Activated naive CD4-positive, alpha-beta T cell treated with anti-CD3 and anti-CD28 coated beads for 36 hours (primary cell): Measurements from ENCODE around the gene FBXL5. TPM values are rescaled to one million over a fixed set of nuclear protein-coding genes. Genes with fewer than 3 reads are reported as not detected.

Source experiments
- CTCF ChIA-PET: fragments of 350-600 bp; sonication (Branson Sonifier 250); formaldehyde crosslinking; loops from one replicate; lab custom pipeline; 2021; ENCODE audit warnings: antibody characterized with exemption; lab: Charles Lee
- DNase-seq: peaks from one replicate; pipeline ENCODE4 v3.0.0-alpha.2; 2020
- H3K27ac Mint-ChIP-seq: one replicate; pipeline ENCODE4 v1.8.0; 2021; ENCODE audit warnings: mild to moderate bottlenecking, mixed read lengths
- H3K27me3 Mint-ChIP-seq: one replicate; pipeline ENCODE4 v1.8.0; 2021; ENCODE audit warnings: low read depth, mixed read lengths
- H3K36me3 Mint-ChIP-seq: one replicate; pipeline ENCODE4 v1.8.0; 2021; ENCODE audit warnings: low read depth, mixed read lengths
- H3K4me1 Mint-ChIP-seq: one replicate; pipeline ENCODE4 v1.8.0; 2021; ENCODE audit warnings: low read depth, mixed read lengths
- H3K4me3 Mint-ChIP-seq: one replicate; pipeline ENCODE4 v1.8.0; 2021; ENCODE audit warnings: mild to moderate bottlenecking, moderate library complexity, mixed read lengths
- H3K9me3 Mint-ChIP-seq: one replicate; pipeline ENCODE4 v1.8.0; 2021; ENCODE audit warnings: mixed read lengths
- intact Hi-C: fragments of 100-400 bp; cut with micrococcal nuclease; formaldehyde crosslinking; loops from one replicate; pipeline ENCODE4 v1.15.1; 2023
- total RNA-seq, 2 experiments: library from RNA; stranded (reverse); gene quantifications; one replicate each; pipeline ENCODE4 v1.2.3, GENCODE V29; 2021

Gene FBXL5
- total RNA-seq, 2 experiments from 2014 or later = 30.8 to 31.0 TPM

- Mint-ChIP-seq H3K4me1 (peaks cover 6% of the 10 kb centered on the region), H3K36me3 (peaks cover 11% of the 10 kb centered on the region), H3K9me3 (no peaks in the 10 kb centered on the region), H3K4me3 (no peak overlapping the region), H3K27me3 (no peaks in the 10 kb centered on the region), H3K27ac (no peak overlapping the region)
- intact Hi-C loops = no loop called here
- no peak for DNase-seq
- CTCF ChIA-PET = no interaction called here
Observed at GRCh38 chr4:15690020-15690809, 35.1 kb upstream of the FBXL5 start.

GRCh38 chr4:15689540-15689939, 34.4 kb upstream of the FBXL5 start:
- Mint-ChIP-seq H3K36me3 (peaks cover 14% of the 10 kb centered on the region), H3K4me1 (peaks cover 9% of the 10 kb centered on the region), H3K4me3 (no peak overlapping the region), H3K27ac (no peak overlapping the region), H3K27me3 (no peaks in the 10 kb centered on the region), H3K9me3 (no peaks in the 10 kb centered on the region)
- no peak for DNase-seq
- CTCF ChIA-PET = no interaction called here
- intact Hi-C loops = no loop called here

- H3K27ac Mint-ChIP-seq = no peak overlapping the region
- intact Hi-C loops = no loop called here
- DNase-seq = no peak
- H3K27me3 Mint-ChIP-seq = no peaks in the 10 kb centered on the region
- H3K4me3 Mint-ChIP-seq = no peak overlapping the region
- H3K9me3 Mint-ChIP-seq = no peaks in the 10 kb centered on the region
- peaks cover 20% of the 10 kb centered on the region for H3K4me1 Mint-ChIP-seq
- CTCF ChIA-PET = no interaction called here
- peaks cover 16% of the 10 kb centered on the region for H3K36me3 Mint-ChIP-seq
Observed at GRCh38 chr4:15688051-15688450, 32.9 kb upstream of the FBXL5 start.

- Mint-ChIP-seq H3K27ac (no peak overlapping the region), H3K36me3 (peaks cover 26% of the 10 kb centered on the region), H3K4me3 (no peak overlapping the region), H3K4me1 (peaks cover 31% of the 10 kb centered on the region), H3K27me3 (no peaks in the 10 kb centered on the region), H3K9me3 (no peaks in the 10 kb centered on the region)
- no peak for DNase-seq
- CTCF ChIA-PET = interaction anchor here (0.6 to 1.2 kb wide), 3 partner anchors 9 to 44 kb away, joined by 3 to 4 read pairs (median 3); no protein-coding TSS in a partner anchor
- intact Hi-C loops = no loop called here
Observed at GRCh38 chr4:15684498-15684897, 29.3 kb upstream of the FBXL5 start.

GRCh38 chr4:15683143-15683495, 28.0 kb upstream of the FBXL5 start:
- peaks cover 34% of the 10 kb centered on the region for H3K4me1 Mint-ChIP-seq
- CTCF ChIA-PET = interaction anchor here (1.3 kb wide), 2 partner anchors 226 to 273 kb away, joined by 4 read pairs; no protein-coding TSS in a partner anchor
- no peaks in the 10 kb centered on the region for H3K9me3 Mint-ChIP-seq
- H3K27ac Mint-ChIP-seq = no peak overlapping the region
- H3K36me3 Mint-ChIP-seq = peaks cover 26% of the 10 kb centered on the region
- intact Hi-C loops = loop anchor here (2.0 kb wide), 1 partner anchor 540 kb away; no protein-coding TSS in a partner anchor
- no peak for DNase-seq
- no peak overlapping the region for H3K4me3 Mint-ChIP-seq
- H3K27me3 Mint-ChIP-seq = no peaks in the 10 kb centered on the region

GRCh38 chr4:15682242-15683142, 27.3 kb upstream of the FBXL5 start:
- intact Hi-C loops = loop anchor here (1.0 to 2.0 kb wide), 2 partner anchors 21 to 540 kb away; partner anchors contain the start of gene BST1
- Mint-ChIP-seq H3K4me3 (peak overlapping the region; percentile 90), H3K36me3 (peaks cover 28% of the 10 kb centered on the region), H3K27me3 (peaks cover 3% of the 10 kb centered on the region), H3K9me3 (no peaks in the 10 kb centered on the region), H3K4me1 (peaks cover 37% of the 10 kb centered on the region), H3K27ac (peak overlapping the region; percentile 89)
- DNase-seq = no peak
- CTCF ChIA-PET = interaction anchor here (0.7 to 1.3 kb wide), 5 partner anchors 18 to 274 kb away, joined by 3 to 4 read pairs (median 4); no protein-coding TSS in a partner anchor

- peaks cover 27% of the 10 kb centered on the region for H3K36me3 Mint-ChIP-seq
Observed at GRCh38 chr4:15681372-15682241, 26.4 kb upstream of the FBXL5 start, which contains the start of gene FAM200B. TSS of gene FAM200B (plus strand) at chr4:15681827. CDS start at chr4:15686978, 5,151 bp downstream.

GRCh38 chr4:15681067-15681371, 25.9 kb upstream of the FBXL5 start:
- peak overlapping the region; percentile 90 for H3K4me3 Mint-ChIP-seq
- peak overlapping the region; percentile 89 for H3K27ac Mint-ChIP-seq
- peaks cover 22% of the 10 kb centered on the region for H3K36me3 Mint-ChIP-seq
- CTCF ChIA-PET = interaction anchor here (0.9 to 1.1 kb wide), 2 partner anchors 16 to 125 kb away, joined by 3 read pairs; no protein-coding TSS in a partner anchor
- peaks cover 3% of the 10 kb centered on the region for H3K27me3 Mint-ChIP-seq
- H3K9me3 Mint-ChIP-seq = no peaks in the 10 kb centered on the region
- no peak for DNase-seq
- H3K4me1 Mint-ChIP-seq = peaks cover 39% of the 10 kb centered on the region
- intact Hi-C loops = loop anchor here (1.0 kb wide), 6 partner anchors 22 to 1896 kb away; partner anchors contain the start of genes CD38, CPEB2, FBXL5 and LAP3

More at GRCh38 chr4:15681372-15682241, 26.4 kb upstream of the FBXL5 start, which contains the start of gene FAM200B:
- no peaks in the 10 kb centered on the region for H3K9me3 Mint-ChIP-seq
- peak within 1 kb of the TSS; percentile 90 for H3K4me3 Mint-ChIP-seq
- peak; percentile 99 for DNase-seq
- H3K4me1 Mint-ChIP-seq = peaks cover 39% of the 10 kb centered on the region
- peaks cover 3% of the 10 kb centered on the region for H3K27me3 Mint-ChIP-seq
- CTCF ChIA-PET = interaction anchor here (0.7 to 1.3 kb wide), 6 partner anchors 18 to 275 kb away, joined by 3 to 4 read pairs (median 4); no protein-coding TSS in a partner anchor
- intact Hi-C loops = loop anchor here (1.0 to 2.0 kb wide), 8 partner anchors 22 to 1896 kb away; partner anchors contain the start of genes BST1, CD38, CPEB2 and FBXL5
- H3K27ac Mint-ChIP-seq = peak within 1 kb of the TSS; percentile 89

GRCh38 chr4:15677507-15677988, 22.4 kb upstream of the FBXL5 start:
- H3K27me3 Mint-ChIP-seq = peaks cover 3% of the 10 kb centered on the region
- no peak overlapping the region for H3K27ac Mint-ChIP-seq
- H3K4me1 Mint-ChIP-seq = peaks cover 18% of the 10 kb centered on the region
- no peak for DNase-seq
- peaks cover 13% of the 10 kb centered on the region for H3K36me3 Mint-ChIP-seq
- intact Hi-C loops = no loop called here
- no peak overlapping the region for H3K4me3 Mint-ChIP-seq
- no peaks in the 10 kb centered on the region for H3K9me3 Mint-ChIP-seq
- CTCF ChIA-PET = no interaction called here

- CTCF ChIA-PET = no interaction called here
- H3K27ac Mint-ChIP-seq = no peak overlapping the region
- no peaks in the 10 kb centered on the region for H3K9me3 Mint-ChIP-seq
- no peak overlapping the region for H3K4me3 Mint-ChIP-seq
- peaks cover 13% of the 10 kb centered on the region for H3K36me3 Mint-ChIP-seq
- intact Hi-C loops = no loop called here
- H3K27me3 Mint-ChIP-seq = peaks cover 3% of the 10 kb centered on the region
- peaks cover 15% of the 10 kb centered on the region for H3K4me1 Mint-ChIP-seq
- no peak for DNase-seq
Observed at GRCh38 chr4:15676899-15677298, 21.7 kb upstream of the FBXL5 start.

- H3K4me1 Mint-ChIP-seq = peaks cover 15% of the 10 kb centered on the region
Observed at GRCh38 chr4:15676039-15676438, 20.9 kb upstream of the FBXL5 start.

More at GRCh38 chr4:15676039-15676438, 20.9 kb upstream of the FBXL5 start:
- CTCF ChIA-PET = interaction anchor here (0.9 to 1.0 kb wide), 2 partner anchors 8 to 12 kb away, joined by 3 read pairs; no protein-coding TSS in a partner anchor
- H3K27ac Mint-ChIP-seq = no peak overlapping the region
- peaks cover 10% of the 10 kb centered on the region for H3K36me3 Mint-ChIP-seq
- peaks cover 3% of the 10 kb centered on the region for H3K27me3 Mint-ChIP-seq
- DNase-seq = no peak
- no peaks in the 10 kb centered on the region for H3K9me3 Mint-ChIP-seq
- intact Hi-C loops = no loop called here
- H3K4me3 Mint-ChIP-seq = no peak overlapping the region
